ENCODE measurements around the gene MAMDC2.

Gene MAMDC2

DNA sequence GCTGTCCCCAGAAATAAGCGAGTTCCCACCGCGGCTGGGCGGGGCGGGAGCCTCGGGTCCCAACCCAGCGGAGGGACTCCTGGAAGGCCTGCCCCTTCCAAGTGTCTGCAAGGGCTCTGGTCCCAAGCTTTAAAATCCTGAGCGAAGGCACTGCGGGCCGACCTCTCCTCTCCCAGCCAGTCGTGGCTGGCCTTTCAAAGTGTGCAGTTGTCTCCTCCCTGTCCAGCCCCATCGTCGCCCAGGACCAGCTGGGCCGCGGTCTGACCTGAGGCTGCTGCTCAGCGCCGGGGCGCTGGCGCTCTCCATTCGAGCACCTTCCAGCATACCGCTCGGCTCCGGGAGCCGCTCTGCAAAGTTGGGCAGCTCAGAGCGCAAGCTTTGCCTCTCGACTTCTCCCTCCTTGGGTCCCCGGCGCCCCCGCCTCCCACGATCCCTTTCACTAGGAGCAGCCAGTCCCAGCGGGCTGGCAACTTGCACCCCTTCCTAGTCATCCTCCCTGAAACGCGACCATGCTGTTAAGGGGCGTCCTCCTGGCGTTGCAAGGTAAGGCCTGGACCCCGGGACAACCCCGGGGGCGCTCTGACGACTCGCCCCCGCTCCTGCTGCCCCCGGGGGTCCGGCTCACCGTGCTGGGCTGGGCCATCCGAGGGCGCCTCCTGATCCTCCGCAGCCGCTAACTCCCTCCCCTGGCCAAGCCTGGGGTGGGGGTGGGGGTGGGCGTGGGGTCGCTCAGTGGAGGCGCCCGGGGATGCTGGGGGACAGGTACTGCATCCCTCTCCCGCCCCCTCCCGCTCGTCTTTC is at the start of gene MAMDC2:
TSS of gene MAMDC2 (plus strand) at position 160 of the 801 bp plus-strand sequence. CDS start at position 510, 350 bp downstream.
- no peak for DNase-seq (ENCODE audit: low spot score)

GRCh38 chr9:69995846-69996245 is 47.8 kb upstream of the MAMDC2 start:
- DNase-seq (ENCODE audit: low spot score): no peak

DNA sequence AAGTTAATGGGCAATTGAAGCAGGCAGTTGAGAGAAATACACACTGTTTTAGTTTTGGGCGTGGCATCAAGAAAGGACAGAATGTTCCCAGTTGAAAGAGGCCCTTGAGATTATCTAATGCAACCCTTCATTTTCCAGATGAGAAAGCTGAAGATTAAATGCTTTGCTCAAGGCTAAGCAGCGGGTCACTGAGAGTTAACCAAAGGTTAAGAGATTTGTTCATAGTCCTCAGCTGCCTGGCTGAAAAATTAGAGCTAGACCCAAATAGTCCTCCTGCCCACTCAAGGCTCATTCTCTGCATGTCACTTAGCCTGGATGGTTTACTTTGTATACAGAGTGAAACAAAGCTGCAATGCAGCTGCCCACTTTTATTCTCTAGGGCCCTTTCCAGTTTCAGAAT is 46.7 kb upstream of the MAMDC2 start:
- no peak for DNase-seq (ENCODE audit: low spot score)

- DNase-seq (ENCODE audit: low spot score): no peak
These were observed 46.1 kb upstream of the MAMDC2 start for GRCh38 chr9:69997524-69997923.

DNA sequence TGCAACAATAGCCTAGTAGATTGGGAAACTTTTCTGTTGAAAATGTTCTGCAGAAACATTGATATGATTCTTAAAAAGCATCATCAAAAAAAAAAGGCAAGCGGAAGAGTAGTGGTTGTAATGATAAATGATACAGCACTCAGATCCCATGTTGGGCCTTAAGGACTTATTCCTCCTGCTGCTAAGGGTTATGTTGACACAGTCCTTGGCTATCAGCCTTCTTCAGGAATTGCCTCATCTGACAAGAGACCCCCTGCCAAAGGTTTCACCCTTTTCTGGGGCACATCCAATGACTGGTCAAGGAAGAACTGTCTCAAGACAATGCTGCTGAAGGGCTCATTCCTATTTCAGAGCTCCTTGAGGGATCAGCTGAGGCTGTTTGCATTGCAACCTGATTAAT is 44.3 kb upstream of the MAMDC2 start:
- no peak for DNase-seq (ENCODE audit: low spot score)

GRCh38 chr9:70000469-70000868 is 43.2 kb upstream of the MAMDC2 start:
- no peak for DNase-seq (ENCODE audit: low spot score)

GRCh38 chr9:70003901-70004714 is 39.5 kb upstream of the MAMDC2 start:
- no peak for DNase-seq (ENCODE audit: low spot score)

DNA sequence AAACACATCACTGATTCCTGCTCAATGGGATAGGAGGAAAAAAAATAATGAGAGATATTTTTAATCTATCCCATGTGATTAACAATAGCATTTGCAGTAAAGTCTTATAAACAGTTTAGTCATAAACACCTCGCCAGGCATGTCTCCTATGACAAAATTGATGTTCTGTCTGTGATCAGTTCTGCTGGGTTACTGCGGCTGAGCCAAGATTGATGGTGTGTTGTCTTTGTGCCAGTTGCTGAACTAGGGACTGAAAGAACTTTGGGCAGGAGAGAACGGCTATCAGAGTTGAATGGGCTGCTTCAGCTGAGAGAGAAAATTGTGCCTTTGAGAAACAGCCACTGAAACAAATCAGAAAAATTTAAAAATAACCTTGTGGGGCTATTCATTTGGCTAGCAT is 37.3 kb upstream of the MAMDC2 start:
- no peak for DNase-seq (ENCODE audit: low spot score)

DNA sequence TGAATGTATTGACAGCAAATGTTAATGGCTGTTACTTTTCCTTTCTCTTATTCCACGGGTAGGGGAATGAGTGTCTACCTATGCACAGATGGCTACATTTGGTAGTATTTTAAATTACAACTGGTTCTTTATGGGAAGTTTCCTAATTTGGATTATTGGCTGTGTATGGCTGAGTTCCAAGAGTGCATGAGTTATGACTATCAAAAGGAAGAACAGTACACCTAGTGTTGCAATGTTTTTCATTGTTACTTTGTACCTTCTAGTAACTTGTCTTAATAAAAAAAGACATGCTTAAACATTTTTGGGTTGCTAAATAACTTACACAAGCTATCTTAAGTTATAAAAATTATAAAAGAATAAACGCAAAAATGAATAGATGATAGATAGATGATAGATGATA is 35.8 kb upstream of the MAMDC2 start:
- no peak for DNase-seq (ENCODE audit: low spot score)

DNA sequence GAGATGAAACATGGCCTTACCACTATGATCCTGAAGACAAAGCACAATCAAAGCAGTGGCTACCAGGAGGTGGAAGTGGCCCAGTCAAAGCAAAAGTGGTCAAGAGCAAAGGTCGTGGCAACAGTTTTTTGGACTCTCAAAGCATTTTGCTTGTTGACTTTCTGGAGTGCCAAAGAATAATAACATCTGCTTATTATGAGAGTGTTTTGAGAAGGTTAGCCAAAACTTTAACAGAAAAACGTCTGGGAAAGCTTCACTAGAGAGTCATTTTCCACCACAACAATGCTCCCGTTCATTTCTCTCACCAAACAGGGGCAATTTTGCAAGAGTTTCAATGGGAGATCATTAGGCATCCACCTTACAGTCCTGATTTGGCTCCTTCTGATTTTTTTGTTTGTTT is 33.6 kb upstream of the MAMDC2 start:
- DNase-seq (ENCODE audit: low spot score): no peak

- DNase-seq (ENCODE audit: low spot score): no peak
These were observed 32.3 kb upstream of the MAMDC2 start for GRCh38 chr9:70011366-70011765.

DNA sequence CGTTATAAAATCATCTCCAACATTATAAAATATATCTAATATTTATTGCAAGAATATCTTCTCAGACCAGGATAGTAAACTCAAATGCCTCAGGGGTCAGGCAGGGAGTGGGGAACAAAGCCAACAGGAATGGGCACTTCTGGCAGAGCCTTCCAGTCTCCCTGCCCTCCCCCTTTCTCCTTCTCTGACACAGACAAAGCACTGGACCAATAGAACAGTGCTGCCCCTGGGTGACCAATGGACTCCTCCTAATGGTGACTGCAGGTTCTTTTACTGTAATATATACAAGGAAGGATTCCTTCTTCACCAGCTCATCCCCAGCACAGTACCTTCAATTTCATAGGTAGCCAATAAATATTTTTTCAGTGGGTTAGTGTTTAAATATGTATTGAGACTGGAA is 31.1 kb upstream of the MAMDC2 start:
- no peak for DNase-seq (ENCODE audit: low spot score)

GRCh38 chr9:70013598-70014196 is 30.0 kb upstream of the MAMDC2 start:
- no peak for DNase-seq (ENCODE audit: low spot score)

DNA sequence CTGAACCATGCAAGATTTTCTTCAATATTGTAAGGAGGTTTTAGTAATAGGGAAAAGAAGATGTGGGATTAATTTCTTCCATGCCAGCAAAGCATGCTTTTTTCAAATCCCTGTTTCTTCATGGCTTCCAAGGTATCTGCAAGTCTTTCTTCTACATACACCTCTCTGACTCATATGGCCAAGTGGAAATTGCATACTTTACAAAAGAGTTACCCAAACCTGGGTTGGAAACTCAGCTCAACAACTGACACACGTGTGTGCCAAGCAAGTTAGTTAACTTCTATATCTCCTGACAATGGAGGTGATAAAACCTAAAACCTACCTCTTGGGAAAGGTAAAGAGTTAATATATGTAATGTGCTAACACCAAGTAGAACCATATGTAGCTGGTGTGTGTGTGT is 28.5 kb upstream of the MAMDC2 start:
- DNase-seq (ENCODE audit: low spot score): no peak

DNA sequence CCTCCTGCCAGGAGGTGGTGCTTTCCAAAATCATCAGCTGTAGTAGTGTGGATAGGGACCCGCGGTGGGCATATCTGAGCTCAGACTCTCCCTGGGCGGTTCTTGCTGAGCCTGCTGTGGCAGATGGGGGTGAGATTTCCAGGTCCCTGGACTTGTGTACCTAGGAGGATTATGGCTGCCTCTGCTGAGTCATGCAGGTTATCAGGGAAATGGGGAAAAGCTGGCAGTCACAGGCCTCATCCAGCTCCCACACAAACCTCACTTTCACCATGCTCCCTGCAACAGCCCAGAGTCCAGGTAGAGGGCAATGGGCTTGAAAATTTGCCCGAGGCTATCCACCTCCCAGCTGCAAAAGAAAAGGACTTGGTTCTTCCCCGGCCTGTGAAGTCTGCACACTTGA is 23.4 kb upstream of the MAMDC2 start:
- no peak for DNase-seq (ENCODE audit: low spot score)

DNA sequence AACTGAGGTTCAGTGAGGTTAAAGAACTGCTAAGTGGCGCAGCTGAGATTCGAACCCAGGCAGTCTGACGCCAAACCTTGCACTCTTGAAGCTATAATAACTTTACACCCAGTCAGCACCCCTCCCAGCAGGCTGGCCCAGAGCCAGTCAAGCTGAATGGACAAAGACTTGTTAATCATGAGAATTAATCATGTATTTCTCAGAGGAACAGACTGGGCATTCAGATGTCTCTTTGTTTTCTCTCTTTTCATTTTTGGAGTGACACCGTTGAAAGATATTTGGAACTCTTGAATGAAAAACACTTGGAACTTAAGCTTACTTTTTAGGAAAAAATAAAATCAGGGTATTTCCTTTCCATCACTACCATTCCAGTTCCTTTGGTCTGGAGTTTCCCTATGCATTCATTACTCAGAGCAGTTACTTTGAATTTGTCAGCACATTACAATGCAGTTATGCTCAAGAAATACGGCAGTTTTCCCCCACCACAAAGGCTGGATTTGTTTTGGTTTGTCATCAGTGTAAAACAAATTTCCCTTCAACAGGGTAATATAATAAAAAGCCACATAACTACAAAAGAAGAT is 22.6 kb upstream of the MAMDC2 start:
- no peak for DNase-seq (ENCODE audit: low spot score)

DNA sequence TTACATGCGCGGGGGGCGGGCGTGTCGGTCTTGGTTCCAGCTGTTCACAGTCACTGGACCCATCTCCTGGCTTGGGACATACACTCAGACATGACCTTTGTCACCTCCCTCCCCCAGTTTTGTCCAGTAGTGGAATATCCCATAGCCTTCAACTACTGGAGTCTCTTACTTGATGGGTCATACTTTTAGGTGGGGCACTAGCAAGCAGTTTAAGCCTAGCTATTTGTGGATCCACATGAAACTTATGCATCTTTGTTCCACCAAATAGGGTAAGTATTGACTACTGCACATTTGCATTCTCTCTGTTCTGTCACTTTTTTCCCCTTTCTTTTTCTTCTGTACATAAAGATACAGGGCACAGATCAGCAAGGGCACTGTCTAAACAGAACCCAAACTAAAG is 15.4 kb upstream of the MAMDC2 start:
- DNase-seq (ENCODE audit: low spot score): no peak

GRCh38 chr9:70030156-70030555 is 13.5 kb upstream of the MAMDC2 start:
- no peak for DNase-seq (ENCODE audit: low spot score)

DNA sequence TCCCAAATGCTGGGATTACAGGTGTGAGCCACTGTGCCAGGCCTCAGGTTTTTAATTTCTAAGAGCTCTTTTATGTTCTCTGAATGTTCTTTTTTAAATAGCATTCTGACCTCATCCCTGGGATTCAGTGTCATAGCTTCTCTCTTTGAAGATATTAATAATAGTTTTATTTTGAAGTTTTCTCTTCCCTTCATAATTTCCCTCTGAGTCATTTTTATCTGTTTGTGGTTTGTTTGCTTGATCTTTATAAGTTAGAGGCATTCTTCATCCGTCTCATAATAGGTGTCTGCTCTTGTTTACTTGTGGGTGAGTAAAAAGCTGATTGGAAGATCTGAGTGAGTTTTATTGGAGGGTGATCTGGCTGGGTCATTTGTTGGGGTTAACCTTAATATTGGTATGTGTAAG is 12.5 kb upstream of the MAMDC2 start:
- peak; percentile 92 for DNase-seq (ENCODE audit: low spot score)

- no peak for DNase-seq (ENCODE audit: low spot score)
These were observed 9.4 kb upstream of the MAMDC2 start for GRCh38 chr9:70034271-70034711.

- no peak for DNase-seq (ENCODE audit: low spot score)
These were observed 8.0 kb upstream of the MAMDC2 start for GRCh38 chr9:70035691-70036090.

DNA sequence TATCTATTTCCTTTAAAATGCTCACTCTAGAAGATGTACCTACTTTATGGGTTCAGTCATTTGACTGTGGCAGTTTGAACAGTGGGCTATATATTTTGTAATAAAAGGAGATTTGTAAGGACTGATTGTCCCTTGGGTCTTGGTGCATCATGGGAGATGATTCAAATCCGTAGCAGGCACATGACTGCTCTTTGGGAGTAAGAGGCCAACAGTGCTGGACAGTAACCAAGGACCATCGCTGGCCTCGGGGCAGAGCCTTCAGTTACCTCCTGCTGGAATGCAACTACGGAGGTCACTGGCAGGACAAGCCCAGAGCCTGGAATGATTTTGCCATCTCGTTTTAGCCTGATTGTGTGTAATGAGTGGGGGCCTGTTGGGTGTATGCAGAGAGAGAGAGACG is 7.0 kb upstream of the MAMDC2 start:
- DNase-seq (ENCODE audit: low spot score): no peak
